ENCODE data around the gene TMEM151A.

GRCh38 chr11:66327171-66328030 is 35.7 kb downstream of the TMEM151A start:
- no peak for TF ChIP-seq EZH2 (IDR thresholded peaks at IDR 0.05)
- TF ChIP-seq, protein P1, sequence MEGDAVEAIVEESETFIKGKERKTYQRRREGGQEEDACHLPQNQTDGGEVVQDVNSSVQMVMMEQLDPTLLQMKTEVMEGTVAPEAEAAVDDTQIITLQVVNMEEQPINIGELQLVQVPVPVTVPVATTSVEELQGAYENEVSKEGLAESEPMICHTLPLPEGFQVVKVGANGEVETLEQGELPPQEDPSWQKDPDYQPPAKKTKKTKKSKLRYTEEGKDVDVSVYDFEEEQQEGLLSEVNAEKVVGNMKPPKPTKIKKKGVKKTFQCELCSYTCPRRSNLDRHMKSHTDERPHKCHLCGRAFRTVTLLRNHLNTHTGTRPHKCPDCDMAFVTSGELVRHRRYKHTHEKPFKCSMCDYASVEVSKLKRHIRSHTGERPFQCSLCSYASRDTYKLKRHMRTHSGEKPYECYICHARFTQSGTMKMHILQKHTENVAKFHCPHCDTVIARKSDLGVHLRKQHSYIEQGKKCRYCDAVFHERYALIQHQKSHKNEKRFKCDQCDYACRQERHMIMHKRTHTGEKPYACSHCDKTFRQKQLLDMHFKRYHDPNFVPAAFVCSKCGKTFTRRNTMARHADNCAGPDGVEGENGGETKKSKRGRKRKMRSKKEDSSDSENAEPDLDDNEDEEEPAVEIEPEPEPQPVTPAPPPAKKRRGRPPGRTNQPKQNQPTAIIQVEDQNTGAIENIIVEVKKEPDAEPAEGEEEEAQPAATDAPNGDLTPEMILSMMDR (IDR thresholded peaks at IDR 0.05), result no peak
- TF ChIP-seq EZH2phosphoT487 (IDR thresholded peaks at IDR 0.05), result no peak

Measured in neural progenitor cell (in vitro differentiated cells).